H9 (cell line): ENCODE results near the gene RPL28. TPM values are rescaled to one million over a fixed set of nuclear protein-coding genes. Genes with fewer than 3 reads are reported as not detected.

Experiments used
- DNase-seq: peaks from one replicate; pipeline ENCODE4 v3.0.0-alpha.2; 2017
- H2AFZ ChIP-seq: one replicate; pipeline ENCODE4 v1.6.1; 2013; ENCODE audit warnings: mild to moderate bottlenecking, low read length, control low read depth, moderate library complexity
- H2AK5ac ChIP-seq: 2 replicates; pipeline ENCODE4 v1.6.1; 2013; ENCODE audit warnings: low read length, control low read depth, mixed read lengths; ENCODE audit not compliant: insufficient read length
- H2BK120ac ChIP-seq: one replicate; pipeline ENCODE4 v1.6.1; 2013; ENCODE audit warnings: low read depth, mild to moderate bottlenecking, low read length, control low read depth, inconsistent platforms; ENCODE audit not compliant: poor library complexity, severe bottlenecking
- H2BK12ac ChIP-seq: 2 replicates; pipeline ENCODE4 v1.6.1; 2013; ENCODE audit warnings: low read length, control low read depth, mixed read lengths, low read depth; ENCODE audit not compliant: insufficient read length
- H2BK15ac ChIP-seq: 2 replicates; pipeline ENCODE4 v1.6.1; 2013; ENCODE audit warnings: low read depth, low read length, control low read depth
- H2BK20ac ChIP-seq: one replicate; pipeline ENCODE4 v1.6.1; 2013; ENCODE audit warnings: low read depth, mild to moderate bottlenecking, low read length, control low read depth, inconsistent platforms; ENCODE audit not compliant: poor library complexity, severe bottlenecking
- H2BK5ac ChIP-seq: 2 replicates; pipeline ENCODE4 v1.6.1; 2013; ENCODE audit warnings: low read length, control low read depth, mixed read lengths; ENCODE audit not compliant: insufficient read length
- H3K14ac ChIP-seq: 2 replicates; pipeline ENCODE4 v1.6.1; 2013; ENCODE audit warnings: low read length, control low read depth; ENCODE audit not compliant: insufficient read depth
- H3K18ac ChIP-seq: 2 replicates; pipeline ENCODE4 v1.6.1; 2013; ENCODE audit warnings: low read depth, mild to moderate bottlenecking, mixed read lengths, low read length, control low read depth; ENCODE audit not compliant: insufficient read length
- H3K23ac ChIP-seq: 2 replicates; pipeline ENCODE4 v1.6.1; 2013; ENCODE audit warnings: low read length, control low read depth, mixed read lengths, low read depth; ENCODE audit not compliant: insufficient read length
- H3K23me2 ChIP-seq: 2 replicates; pipeline ENCODE4 v1.6.1; 2013; ENCODE audit warnings: low read depth, mild to moderate bottlenecking, mixed read lengths, low read length, control low read depth; ENCODE audit not compliant: insufficient read length, poor library complexity, severe bottlenecking
- H3K27ac ChIP-seq: 2 replicates; pipeline ENCODE4 v1.5.1; 2013; ENCODE audit warnings: low read length, control low read depth, mixed read lengths, low read depth; ENCODE audit not compliant: insufficient read length
- H3K27me3 ChIP-seq: 2 replicates; pipeline ENCODE4 v1.6.1; 2013; ENCODE audit warnings: low read length, control low read depth, inconsistent platforms; ENCODE audit not compliant: insufficient read depth
- H3K4ac ChIP-seq: 2 replicates; pipeline ENCODE4 v1.6.1; 2013; ENCODE audit warnings: low read depth, mild to moderate bottlenecking, control low read depth, inconsistent platforms, low read length, moderate library complexity
- H3K4me1 ChIP-seq: 2 replicates; pipeline ENCODE4 v1.6.1; 2013; ENCODE audit warnings: low read length, control low read depth, inconsistent platforms; ENCODE audit not compliant: insufficient read depth
- H3K4me2 ChIP-seq: 2 replicates; pipeline ENCODE4 v1.6.1; 2013; ENCODE audit warnings: low read length, control low read depth, mixed read lengths; ENCODE audit not compliant: insufficient read length, insufficient read depth
- H3K56ac ChIP-seq: 2 replicates; pipeline ENCODE4 v1.6.1; 2013; ENCODE audit warnings: low read depth, mild to moderate bottlenecking, mixed read lengths, low read length, control low read depth; ENCODE audit not compliant: insufficient read length
- H3K79me1 ChIP-seq: 2 replicates; pipeline ENCODE4 v1.6.1; 2013; ENCODE audit warnings: low read depth, mild to moderate bottlenecking, moderate library complexity, low read length, control low read depth, inconsistent platforms; ENCODE audit not compliant: insufficient read depth, poor library complexity, severe bottlenecking
- H3K79me2 ChIP-seq: 2 replicates; pipeline ENCODE4 v1.6.1; 2013; ENCODE audit warnings: low read length, control low read depth, inconsistent platforms; ENCODE audit not compliant: insufficient read depth
- H3K9ac ChIP-seq: 2 replicates; pipeline ENCODE4 v1.6.1; 2013; ENCODE audit warnings: low read length, control low read depth, mixed read lengths; ENCODE audit not compliant: insufficient read length; ENCODE audit errors: extremely low read depth
- H3K9me3 ChIP-seq: one replicate; pipeline ENCODE4 v1.6.1; 2013; ENCODE audit warnings: low read depth, low read length, inconsistent platforms; ENCODE audit not compliant: control insufficient read depth
- H3T11ph ChIP-seq: one replicate; pipeline ENCODE4 v1.6.1; 2013; ENCODE audit warnings: mild to moderate bottlenecking, low read length, control low read depth, inconsistent platforms
- H4K20me1 ChIP-seq: one replicate; pipeline ENCODE4 v1.6.1; 2013; ENCODE audit not compliant: control insufficient read depth, insufficient read length, insufficient read depth
- H4K5ac ChIP-seq: 2 replicates; pipeline ENCODE4 v1.6.1; 2013; ENCODE audit warnings: low read depth, mild to moderate bottlenecking, mixed read lengths, low read length, control low read depth; ENCODE audit not compliant: insufficient read length
- H4K8ac ChIP-seq: replicated peaks from 2 replicates; pipeline ENCODE4 v1.6.1; 2013; ENCODE audit warnings: low read length, control low read depth, mixed read lengths, low read depth; ENCODE audit not compliant: insufficient read length
- H4K91ac ChIP-seq: 2 replicates; pipeline ENCODE4 v1.6.1; 2013; ENCODE audit warnings: low read depth, mild to moderate bottlenecking, moderate library complexity, mixed read lengths, low read length, control low read depth; ENCODE audit not compliant: insufficient read length
- H3K27ac Mint-ChIP-seq, 3 experiments: 2 replicates in 2 of 3; 3 replicates in 1 of 3; pipeline ENCODE4 v1.8.0; 2020 to 2021; ENCODE audit warnings: mixed read lengths in 3 of 3, mild to moderate bottlenecking in 1 of 3, moderate library complexity in 1 of 3
- H3K27me3 Mint-ChIP-seq: 2 replicates; pipeline ENCODE4 v1.8.0; 2021; ENCODE audit warnings: low read depth, mild to moderate bottlenecking, moderate library complexity, mixed read lengths
- H3K36me3 Mint-ChIP-seq, 3 experiments: 2 replicates in 2 of 3; 3 replicates in 1 of 3; pipeline ENCODE4 v1.8.0; 2020 to 2021; ENCODE audit warnings: low read depth in 3 of 3, mixed read lengths in 3 of 3; ENCODE audit not compliant: insufficient read depth in 1 of 3
- H3K4me1 Mint-ChIP-seq, 2 experiments: 2 replicates each; pipeline ENCODE4 v1.8.0; 2020; ENCODE audit warnings: mixed read lengths in 2 of 2
- H3K4me3 Mint-ChIP-seq, 2 experiments: 2 replicates in 1 of 2; 3 replicates in 1 of 2; pipeline ENCODE4 v1.8.0; 2020 to 2021; ENCODE audit warnings: mild to moderate bottlenecking in 2 of 2, mixed read lengths in 2 of 2, moderate library complexity in 1 of 2
- H3K9me3 Mint-ChIP-seq, 2 experiments: 2 replicates in 1 of 2; 3 replicates in 1 of 2; pipeline ENCODE4 v1.8.0; 2020; ENCODE audit warnings: mild to moderate bottlenecking in 2 of 2, mixed read lengths in 2 of 2, moderate library complexity in 1 of 2
- WGBS: extraction: QIAGEN DNeasy Blood & Tissue Kit; methylation state at CpG from one replicate; pipeline ENCODE4 v1.1.7; 2013; ENCODE audit warnings: missing lambda C conversion rate, low lambda C conversion rate, mixed read lengths; ENCODE audit not compliant: insufficient read length; ENCODE audit errors: extremely low coverage; 5-methylcytosine and 5-hydroxymethylcytosine counted together
- total RNA-seq: library from RNA; stranded (reverse); gene quantifications from 2 replicates; pipeline ENCODE4 v1.2.1, GENCODE V29; 2021
- TF ChIP-seq, protein P1 (sequence below): fragments of 200-600 bp; sonication (generic); conservative IDR thresholded peaks from 3 replicates; pipeline ENCODE4 v1.8.0; 2021; ENCODE audit warnings: antibody characterized with exemption, mild to moderate bottlenecking

RPL28 gene
- total RNA-seq, 1 experiment from 2014 or later = 2,076 TPM

DNA sequence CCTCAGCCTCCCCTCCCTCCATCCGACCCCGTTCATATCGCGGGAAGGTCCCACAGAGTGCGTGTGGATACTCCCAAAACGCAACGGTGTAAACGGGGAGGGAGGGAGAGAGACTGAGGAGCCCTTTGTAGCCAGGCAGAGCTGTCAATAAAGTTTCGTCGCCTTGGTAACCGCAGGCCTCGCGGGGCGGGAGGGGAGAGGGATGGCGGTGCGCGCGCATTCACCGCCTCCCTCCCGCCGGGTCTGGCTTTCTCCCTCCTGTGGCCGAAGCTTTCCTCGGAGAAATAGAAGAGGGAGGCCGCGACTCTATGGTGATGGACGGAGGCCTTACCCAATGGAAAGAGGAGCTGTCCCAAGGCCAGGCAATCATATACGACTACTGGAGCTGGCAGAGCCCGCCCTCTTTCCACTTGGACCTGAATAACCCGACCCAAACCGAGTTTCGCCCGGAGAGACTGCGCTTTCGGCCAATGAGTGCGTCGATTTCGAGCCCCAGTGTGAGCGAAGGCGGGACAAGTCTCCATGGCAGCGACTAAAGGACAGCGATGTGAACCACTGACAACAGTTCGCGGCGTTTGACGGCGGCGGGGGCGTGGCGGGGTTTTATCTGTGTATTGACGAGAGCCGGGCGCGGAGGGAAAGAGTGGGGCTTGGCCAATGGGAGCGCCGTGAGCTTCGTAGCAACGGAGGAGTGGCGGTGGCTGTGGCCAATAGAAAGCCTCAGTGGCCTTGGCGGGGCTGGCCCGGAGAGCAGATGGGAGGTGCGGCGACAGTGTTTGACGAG, 46.4 kb upstream of the RPL28 start, which contains the start of gene KMT5C:
TSS of gene KMT5C (plus strand) at position 772 of the 784 bp plus-strand sequence. CDS start 2,061 bp downstream, outside the sequence.
- no peak within 1 kb of the TSS for H2AK5ac ChIP-seq
- H3K27ac Mint-ChIP-seq = peak within 1 kb of the TSS; percentile 98 to 100 (median 99)
- peaks cover 20% of the 10 kb centered on the region for H3K27me3 Mint-ChIP-seq
- peak within 1 kb of the TSS; percentile 74 for H3T11ph ChIP-seq
- peak within 1 kb of the TSS; percentile 17; the same call in 1 of the 2 replicates for H3K4ac ChIP-seq
- no peaks in the 10 kb centered on the region for H3K79me1 ChIP-seq
- no CpG with 5 or more reads among the region's 63 CpGs for WGBS
- peak within 1 kb of the TSS; percentile 8 for H4K91ac ChIP-seq
- H2BK20ac ChIP-seq = no peak within 1 kb of the TSS
- no peak within 1 kb of the TSS for H2AFZ ChIP-seq
- H3K4me2 ChIP-seq = peak within 1 kb of the TSS; percentile 78
- peak within 1 kb of the TSS; percentile 84 to 96 for H3K4me3 Mint-ChIP-seq
- no peak within 1 kb of the TSS for H3K56ac ChIP-seq
- peak within 1 kb of the TSS; percentile 97 for H2BK120ac ChIP-seq
- no peaks in the 10 kb centered on the region for H4K20me1 ChIP-seq
- peak within 1 kb of the TSS; percentile 74 for H3K27ac ChIP-seq
- peak within 1 kb of the TSS; percentile 98 for H3K18ac ChIP-seq
- peak within 1 kb of the TSS; percentile 88 for H2BK12ac ChIP-seq
- H3K4me1 Mint-ChIP-seq = peaks cover 12 to 27% of the 10 kb centered on the region in 2 experiments
- no peaks in the 10 kb centered on the region for H3K9me3 ChIP-seq
- H4K5ac ChIP-seq = peak within 1 kb of the TSS; percentile 47
- peak; percentile 100 for DNase-seq
- H3K14ac ChIP-seq = peak within 1 kb of the TSS; percentile 94
- no peaks in the 10 kb centered on the region; a peak in 1 of 5 replicates for H3K9me3 Mint-ChIP-seq
- no peak within 1 kb of the TSS for H3K23ac ChIP-seq
- peaks cover 19 to 28% (median 26%) of the 10 kb centered on the region in 3 experiments; a peak in 6 of 7 replicates for H3K36me3 Mint-ChIP-seq
- peaks cover 17% of the 10 kb centered on the region for H3K23me2 ChIP-seq
- H4K8ac ChIP-seq = peak within 1 kb of the TSS; percentile 4
- no peaks in the 10 kb centered on the region; the same call in 1 of the 2 replicates for H3K4me1 ChIP-seq
- H3K9ac ChIP-seq = peak within 1 kb of the TSS; percentile 76
- H3K79me2 ChIP-seq = no peaks in the 10 kb centered on the region
- H2BK5ac ChIP-seq = peak within 1 kb of the TSS; percentile 62
- H3K27me3 ChIP-seq = no peaks in the 10 kb centered on the region; the same call in 1 of the 2 replicates
- TF ChIP-seq, protein P1, sequence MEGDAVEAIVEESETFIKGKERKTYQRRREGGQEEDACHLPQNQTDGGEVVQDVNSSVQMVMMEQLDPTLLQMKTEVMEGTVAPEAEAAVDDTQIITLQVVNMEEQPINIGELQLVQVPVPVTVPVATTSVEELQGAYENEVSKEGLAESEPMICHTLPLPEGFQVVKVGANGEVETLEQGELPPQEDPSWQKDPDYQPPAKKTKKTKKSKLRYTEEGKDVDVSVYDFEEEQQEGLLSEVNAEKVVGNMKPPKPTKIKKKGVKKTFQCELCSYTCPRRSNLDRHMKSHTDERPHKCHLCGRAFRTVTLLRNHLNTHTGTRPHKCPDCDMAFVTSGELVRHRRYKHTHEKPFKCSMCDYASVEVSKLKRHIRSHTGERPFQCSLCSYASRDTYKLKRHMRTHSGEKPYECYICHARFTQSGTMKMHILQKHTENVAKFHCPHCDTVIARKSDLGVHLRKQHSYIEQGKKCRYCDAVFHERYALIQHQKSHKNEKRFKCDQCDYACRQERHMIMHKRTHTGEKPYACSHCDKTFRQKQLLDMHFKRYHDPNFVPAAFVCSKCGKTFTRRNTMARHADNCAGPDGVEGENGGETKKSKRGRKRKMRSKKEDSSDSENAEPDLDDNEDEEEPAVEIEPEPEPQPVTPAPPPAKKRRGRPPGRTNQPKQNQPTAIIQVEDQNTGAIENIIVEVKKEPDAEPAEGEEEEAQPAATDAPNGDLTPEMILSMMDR = no peak; the same call in 2 of the 3 replicates
- H2BK15ac ChIP-seq = no peak within 1 kb of the TSS
